ENCODE measurements around the gene HSPD1.

The HSPD1 gene

GRCh38 chr2:197450465-197450864, 49.2 kb downstream of the HSPD1 start:
- POLR2A ChIA-PET, result interaction anchor here (0.5 to 1.8 kb wide), 2 partner anchors 49 to 856 kb away, joined by 3 read pairs; partner anchors contain the start of genes HSPD1 and HSPE1

GRCh38 chr2:197446844-197447243, 52.8 kb downstream of the HSPD1 start:
- Histone ChIP-seq H3K27ac (ENCODE audit: extremely low read depth, low read depth, low read length) (no peak overlapping the region), H3K36me3 (ENCODE audit: control insufficient read depth in 2 of 2, insufficient read depth in 1 of 2, low read length in 2 of 2) (no peaks in the 10 kb centered on the region), H3K4me1 (ENCODE audit: control insufficient read depth, insufficient read depth, low read length) (no peaks in the 10 kb centered on the region), H3K9me3 (ENCODE audit: control insufficient read depth, insufficient read depth, low read depth, low read length) (no peaks in the 10 kb centered on the region), H3K4me3 (ENCODE audit: low read depth, low read length) (no peak overlapping the region)
- ChIA-PET POLR2A (interaction anchor here (0.6 kb wide), 2 partner anchors 14 to 38 kb away, joined by 3 to 6 read pairs; no protein-coding TSS in a partner anchor), CTCF (no interaction called here)
- no peak for TF ChIP-seq ZNF501 (tag by site-specific recombination; IDR thresholded peaks at IDR 0.05)
- no peak for TF ChIP-seq ZNF133 (tag by site-specific recombination; IDR thresholded peaks at IDR 0.05)
- TF ChIP-seq ZNF704 (tag by site-specific recombination; IDR thresholded peaks at IDR 0.05), result no peak
- no peak for TF ChIP-seq ZNF660 (tag by site-specific recombination; IDR thresholded peaks at IDR 0.05)
- no peak for TF ChIP-seq ZNF600 (tag by site-specific recombination; IDR thresholded peaks at IDR 0.05)
- no peak for TF ChIP-seq ZNF324 (tag by site-specific recombination; IDR thresholded peaks at IDR 0.05)
- TF ChIP-seq ZNF114 (tag by site-specific recombination; IDR thresholded peaks at IDR 0.05), result no peak
- TF ChIP-seq ZSCAN30 (tag by site-specific recombination; IDR thresholded peaks at IDR 0.05), result no peak
- no peak for TF ChIP-seq MEIS1 (CRISPR knock-in tag; IDR thresholded peaks at IDR 0.05; ENCODE audit: borderline replicate concordance)
- no peak for TF ChIP-seq ZNF26 (tag by site-specific recombination; IDR thresholded peaks at IDR 0.05)
- no peak for TF ChIP-seq SP2 (tag by site-specific recombination; IDR thresholded peaks at IDR 0.05)
- TF ChIP-seq ZNF221 (tag by site-specific recombination; IDR thresholded peaks at IDR 0.05; ENCODE audit: borderline replicate concordance), result no peak
- no peak for TF ChIP-seq ZNF645 (tag by site-specific recombination; IDR thresholded peaks at IDR 0.05)

More at GRCh38 chr2:197450465-197450864, 49.2 kb downstream of the HSPD1 start:
- Histone ChIP-seq H3K4me3 (ENCODE audit: low read depth, low read length) (no peak overlapping the region), H3K4me1 (ENCODE audit: control insufficient read depth, insufficient read depth, low read length) (no peaks in the 10 kb centered on the region), H3K9me3 (ENCODE audit: control insufficient read depth, insufficient read depth, low read depth, low read length) (no peaks in the 10 kb centered on the region), H3K27ac (ENCODE audit: extremely low read depth, low read depth, low read length) (no peak overlapping the region), H3K36me3 (ENCODE audit: control insufficient read depth in 2 of 2, insufficient read depth in 1 of 2, low read length in 2 of 2) (no peaks in the 10 kb centered on the region)
- TF ChIP-seq ZFP41 (tag by site-specific recombination; IDR thresholded peaks at IDR 0.05; ENCODE audit: borderline replicate concordance) (no peak), ZIC2 (tag by site-specific recombination; IDR thresholded peaks at IDR 0.05) (no peak), KLF7 (tag by site-specific recombination; IDR thresholded peaks at IDR 0.05; ENCODE audit: borderline replicate concordance) (no peak), ZBTB1 (tag by site-specific recombination; IDR thresholded peaks at IDR 0.05) (no peak), ZNF24 (tag by site-specific recombination; IDR thresholded peaks at IDR 0.05) (no peak), ZNF19 (tag by site-specific recombination; IDR thresholded peaks at IDR 0.05; ENCODE audit: low read depth) (no peak), ZSCAN18 (tag by site-specific recombination; IDR thresholded peaks at IDR 0.05) (no peak), ZSCAN23 (tag by site-specific recombination; IDR thresholded peaks at IDR 0.05) (no peak), ZBTB8A (tag by site-specific recombination; IDR thresholded peaks at IDR 0.05) (no peak), ZNF747 (tag by site-specific recombination; IDR thresholded peaks at IDR 0.05) (no peak), ZNF561 (tag by site-specific recombination; IDR thresholded peaks at IDR 0.05; ENCODE audit: borderline replicate concordance) (no peak), ZNF645 (tag by site-specific recombination; IDR thresholded peaks at IDR 0.05) (no peak), SP3 (tag by site-specific recombination; IDR thresholded peaks at IDR 0.05) (no peak), MEIS1 (CRISPR knock-in tag; IDR thresholded peaks at IDR 0.05; ENCODE audit: borderline replicate concordance) (no peak), ZNF426 (tag by site-specific recombination; IDR thresholded peaks at IDR 0.05) (no peak), ZNF704 (tag by site-specific recombination; IDR thresholded peaks at IDR 0.05) (no peak), ZNF549 (tag by site-specific recombination; IDR thresholded peaks at IDR 0.05) (no peak)
- CTCF ChIA-PET, result interaction anchor here (0.7 kb wide), 1 partner anchor 13 kb away, joined by 4 read pairs; no protein-coding TSS in a partner anchor
